DMS 273 treated with DMSO at 0.1 percent for 48 hours (cell line): Measurements from ENCODE around the gene C5orf63.
"Not testable (repeated sequence)": the region's sequence is repeated elsewhere in the genome, so short reads cannot be mapped to it uniquely, and the experiment has no call there.

ENCODE experiments used
- DNase-seq: peaks from one replicate; lab custom pipeline; 2025; lab: John Stamatoyannopoulos, UW

C5orf63 gene

DNA sequence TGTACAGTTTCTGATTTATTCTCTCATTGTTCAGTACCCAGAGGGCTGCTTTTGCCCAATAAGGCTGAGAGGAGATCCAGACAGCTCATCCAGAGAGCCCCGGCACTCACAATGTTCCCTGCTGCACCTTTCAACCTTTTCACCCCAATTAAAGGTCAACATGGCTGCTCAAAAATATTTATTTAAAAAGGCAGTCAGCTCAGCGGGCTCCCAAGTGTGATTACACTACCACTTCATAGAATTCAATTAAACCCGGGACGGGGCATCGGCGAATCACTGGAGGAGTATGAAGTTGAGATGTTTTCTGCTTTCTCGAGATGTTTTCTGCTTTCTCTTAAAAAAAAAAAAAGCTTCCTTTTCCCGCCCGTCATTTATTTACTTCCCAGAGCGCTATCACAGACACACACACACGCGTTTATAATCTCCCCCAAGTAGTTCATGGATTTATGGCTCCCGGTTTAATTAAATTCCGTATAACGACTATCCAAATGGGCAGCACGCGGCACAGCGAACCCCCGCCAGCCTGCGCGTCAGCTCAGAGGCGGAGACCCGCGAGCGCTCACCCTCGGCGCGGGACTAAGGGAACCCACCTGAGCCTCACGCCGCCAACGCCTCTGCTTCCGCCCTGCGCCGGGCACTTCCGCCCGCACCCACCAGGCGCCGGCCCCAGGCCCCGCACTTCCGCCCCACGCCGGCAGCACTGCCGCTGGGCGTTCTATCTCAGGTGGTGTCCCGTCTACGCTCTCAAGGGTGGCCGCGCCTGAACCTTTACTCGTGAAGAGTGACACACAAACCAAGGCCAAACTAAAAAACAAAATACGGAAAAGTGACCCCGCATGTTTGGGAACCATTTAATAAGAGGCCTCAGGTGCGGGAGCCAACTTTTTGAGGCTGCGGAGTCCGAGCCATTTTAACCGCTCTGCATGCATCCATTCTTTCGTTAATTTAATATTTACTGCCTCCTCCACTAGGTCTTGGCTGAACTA, at the start of gene C5orf63:
TSS of gene C5orf63 (minus strand) at position 642 of the 986 bp plus-strand sequence. CDS start 14,507 bp downstream, outside the sequence.
- DNase-seq, result no peak

DNA sequence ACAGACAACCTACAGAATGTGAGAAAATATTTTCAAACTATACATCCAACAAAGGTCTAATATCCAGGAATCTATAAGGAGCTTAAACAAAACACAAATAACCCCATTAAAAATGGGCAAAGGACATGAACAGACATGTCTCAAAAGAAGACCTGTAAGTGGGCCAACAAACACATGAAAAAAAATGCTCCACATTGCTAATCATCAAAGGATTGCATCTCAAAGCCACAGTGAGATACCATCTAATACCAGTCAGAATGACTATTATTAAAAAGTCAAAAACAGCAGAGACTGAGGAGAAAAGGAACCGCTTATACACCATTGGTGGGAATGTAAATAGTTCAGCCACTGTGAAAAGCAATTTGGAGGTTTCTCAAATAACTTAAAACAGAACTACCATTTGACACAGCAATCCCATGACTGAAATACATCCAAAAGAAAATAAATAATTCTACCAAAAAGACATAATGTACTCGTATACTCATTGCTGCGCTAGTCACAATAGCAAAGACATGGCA, 39.1 kb upstream of the C5orf63 start:
- no peak for DNase-seq

DNA sequence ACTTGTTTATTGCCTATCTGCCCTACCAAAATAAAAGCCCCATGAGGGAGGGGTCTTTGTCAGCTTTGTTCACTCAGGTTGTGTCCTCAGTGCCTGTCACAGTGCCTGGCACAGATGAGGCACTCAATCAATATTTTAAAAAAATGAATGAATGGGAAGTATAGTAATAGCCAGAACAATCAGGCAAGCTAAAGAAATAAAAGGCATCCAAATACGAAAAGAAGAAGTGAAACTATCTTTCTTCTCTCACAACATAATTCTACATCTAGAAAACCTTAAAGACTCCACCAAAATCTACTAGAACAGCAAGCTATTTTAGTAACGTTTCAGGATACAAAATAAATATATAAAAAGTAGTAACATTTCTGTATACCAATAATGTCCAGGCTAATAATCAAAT, 37.8 kb upstream of the C5orf63 start:
- DNase-seq, result no peak

DNA sequence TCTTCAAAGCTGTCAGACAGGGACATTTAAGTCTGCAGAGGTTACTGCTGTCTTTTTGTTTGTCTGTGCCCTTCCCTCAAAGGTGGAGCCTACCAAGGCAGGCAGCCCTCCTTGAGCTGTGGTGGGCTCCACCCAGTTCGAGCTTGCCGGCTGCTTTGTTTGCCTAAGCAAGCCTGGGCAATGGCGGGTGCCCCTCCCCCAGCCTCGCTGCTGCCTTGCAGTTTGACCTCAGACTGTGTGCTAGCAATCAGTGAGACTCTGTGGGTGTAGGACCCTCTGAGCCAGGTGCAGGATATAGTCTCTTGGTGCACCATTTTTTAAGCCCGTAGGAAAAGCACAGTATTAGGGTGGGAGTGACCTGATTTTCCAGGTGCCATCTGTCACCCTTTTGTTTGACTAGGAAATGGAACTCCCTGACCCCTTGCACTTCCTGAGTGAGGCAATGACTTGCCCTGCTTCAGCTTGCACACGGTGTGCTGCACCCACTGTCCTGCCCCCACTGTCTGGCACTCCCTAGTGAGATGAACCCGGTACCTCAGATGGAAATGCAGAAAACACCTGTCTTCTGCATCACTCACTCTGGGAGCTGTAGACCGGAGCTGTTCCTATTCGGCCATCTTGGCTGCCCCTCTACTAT, 35.4 kb upstream of the C5orf63 start:
- DNase-seq, result not testable (repeated sequence)

DNA sequence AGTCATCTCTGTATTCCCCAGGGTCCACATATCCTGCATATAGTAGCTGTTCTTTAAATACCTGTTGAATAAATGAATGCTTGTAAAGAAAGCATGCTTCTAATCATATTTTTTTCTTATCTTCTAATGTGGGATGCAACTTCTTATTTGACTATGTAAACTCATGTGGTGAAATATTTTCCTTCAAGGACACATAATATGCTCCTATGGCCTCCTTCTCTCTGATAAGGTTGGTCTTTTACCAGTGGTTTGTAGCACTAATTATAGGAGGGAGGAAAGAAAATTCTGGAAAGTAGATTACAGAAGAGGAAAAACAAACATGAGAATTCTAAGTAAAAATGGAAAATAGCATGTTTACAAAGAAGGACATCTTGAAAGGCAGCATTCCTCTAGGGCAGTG, 28.6 kb upstream of the C5orf63 start:
- no peak for DNase-seq

DNA sequence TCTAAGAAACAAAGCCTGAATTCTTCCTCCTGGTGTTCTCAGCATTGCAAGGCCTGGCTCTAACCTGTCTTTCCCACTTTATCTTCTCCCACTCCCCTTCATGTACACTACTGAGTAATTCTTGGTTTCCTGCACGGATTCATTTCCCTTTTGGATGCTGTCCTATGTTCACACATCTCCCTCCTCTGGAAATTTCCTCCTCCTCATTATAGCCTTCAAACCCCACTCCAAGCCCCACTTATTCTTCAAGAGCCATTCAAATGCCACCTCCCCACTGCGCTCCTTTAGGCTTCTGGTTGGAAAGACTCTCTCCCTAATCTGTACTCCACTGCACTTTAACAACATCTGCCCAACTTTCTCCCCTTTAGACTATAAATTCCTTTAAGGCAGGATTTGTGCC, 28.2 kb upstream of the C5orf63 start:
- no peak for DNase-seq

DNA sequence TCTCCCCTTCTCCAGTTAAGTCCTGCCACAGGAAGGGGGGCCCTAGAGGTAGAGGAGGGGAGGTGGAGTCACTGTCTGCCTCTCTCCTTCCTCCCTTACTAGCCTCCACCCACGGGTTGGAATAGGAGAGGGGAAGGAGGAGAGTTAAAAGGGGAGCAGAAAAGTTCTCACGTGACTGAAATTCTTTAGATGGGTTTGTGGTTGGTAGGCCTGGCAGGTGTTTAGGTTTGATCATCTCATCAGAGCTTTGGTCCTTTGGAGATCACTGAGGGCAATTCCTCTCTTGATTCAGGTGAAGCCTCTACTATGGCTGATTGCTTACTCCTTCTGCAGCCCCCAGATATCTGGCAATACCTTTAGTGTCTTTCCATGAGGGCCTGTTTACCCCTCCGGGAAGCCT, 24.9 kb upstream of the C5orf63 start:
- no peak for DNase-seq

DNA sequence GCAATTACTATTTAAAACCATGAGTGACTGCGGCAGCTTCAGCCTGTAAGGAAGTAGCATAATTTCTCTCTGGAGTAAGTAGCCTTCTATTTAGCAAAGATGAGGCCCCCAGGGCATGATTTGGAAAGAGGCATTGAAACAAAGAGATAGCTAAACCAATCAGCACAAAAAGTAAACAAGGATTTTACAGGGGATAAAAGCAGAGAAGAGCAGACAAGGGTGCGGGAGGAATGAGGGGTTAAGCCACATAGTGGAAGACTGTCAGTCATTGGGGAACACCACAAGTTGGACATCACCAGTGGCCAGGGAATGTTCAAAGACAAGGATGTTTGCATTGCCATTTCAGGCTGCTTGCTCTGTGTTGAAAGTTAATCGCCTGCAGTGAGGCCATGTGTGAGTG, 24.0 kb upstream of the C5orf63 start:
- no peak for DNase-seq

DNA sequence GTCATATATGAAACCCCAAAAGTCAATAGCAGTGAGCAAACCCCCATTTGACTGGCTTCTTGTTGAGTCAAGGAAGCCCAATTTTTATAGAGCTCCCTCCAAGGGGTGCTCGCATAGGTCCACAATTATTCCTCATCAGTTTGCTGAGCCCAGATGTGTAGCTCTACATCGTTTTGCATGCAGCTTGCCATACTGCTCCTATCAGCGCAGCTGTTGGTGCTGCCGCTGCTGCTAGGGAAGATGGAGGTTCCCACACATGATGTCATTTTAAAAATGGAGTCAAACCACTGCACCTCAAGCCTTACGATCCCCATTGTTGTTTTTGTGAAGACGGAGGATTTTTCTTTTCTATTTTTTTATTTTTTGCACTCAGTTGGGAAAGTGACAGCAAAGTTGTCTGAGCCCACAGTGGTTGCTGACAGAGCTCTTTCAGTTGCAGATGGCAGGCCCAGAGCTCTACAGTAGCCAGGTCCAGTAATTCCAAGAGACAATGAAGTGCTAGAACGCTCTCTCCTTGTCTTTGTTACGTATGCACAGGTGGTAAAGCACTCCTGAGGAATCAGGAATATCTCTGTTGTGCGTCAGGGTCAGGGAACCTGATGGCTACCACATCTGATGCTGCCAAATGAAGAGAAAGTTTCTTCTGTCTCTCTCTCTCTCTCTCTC, 23.2 kb upstream of the C5orf63 start:
- no peak for DNase-seq

DNA sequence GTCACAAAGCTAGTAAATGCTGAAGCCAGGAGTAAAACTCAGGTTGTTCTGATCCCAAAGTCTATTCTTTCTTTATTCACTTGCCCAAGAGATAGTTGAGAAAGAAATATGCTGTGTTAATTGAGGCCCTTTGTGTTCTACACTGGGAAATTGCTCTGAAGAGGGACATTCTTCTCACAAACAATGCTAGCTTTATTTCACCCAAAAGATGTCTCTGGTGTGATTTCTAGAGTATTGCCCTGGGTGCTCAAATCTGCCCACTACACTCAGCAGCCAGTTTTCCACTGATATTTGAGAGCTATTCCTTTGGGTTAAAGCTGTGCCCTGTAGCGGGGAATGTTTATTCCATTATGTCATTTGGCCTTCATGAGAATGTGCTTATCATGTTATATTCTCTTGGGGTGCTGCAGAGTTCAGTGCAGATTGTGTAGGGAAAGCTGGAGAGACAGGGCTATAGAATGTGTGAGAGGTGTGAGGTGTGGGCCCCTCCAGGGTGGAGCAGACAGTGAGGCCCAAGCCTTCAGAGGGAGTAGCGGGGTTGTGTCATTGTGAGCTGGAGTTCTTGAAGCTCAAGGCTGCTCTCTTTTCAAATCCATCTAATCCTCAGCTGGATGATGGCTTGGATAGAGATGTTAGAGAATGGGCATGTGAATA, 21.0 kb upstream of the C5orf63 start:
- no peak for DNase-seq

DNA sequence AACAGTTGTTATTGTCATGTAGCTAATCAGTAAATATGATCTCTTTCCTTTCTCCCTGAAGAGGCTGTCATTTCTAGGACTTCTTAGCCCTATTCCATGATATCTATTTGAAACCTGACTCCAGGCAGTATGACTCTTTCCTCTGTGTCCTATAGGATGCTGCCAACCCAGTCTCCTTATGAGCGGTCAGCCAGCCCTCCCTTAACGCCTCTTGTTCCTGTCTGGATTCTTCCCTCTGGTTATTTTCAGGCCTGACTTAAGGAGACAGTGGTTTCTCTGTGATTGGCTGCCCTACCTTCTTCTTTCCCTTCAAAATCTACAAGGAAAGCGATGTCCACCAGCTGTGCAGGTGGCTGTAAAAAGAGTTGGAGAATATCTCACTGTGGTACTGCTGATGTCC, 19.4 kb upstream of the C5orf63 start:
- no peak for DNase-seq

DNA sequence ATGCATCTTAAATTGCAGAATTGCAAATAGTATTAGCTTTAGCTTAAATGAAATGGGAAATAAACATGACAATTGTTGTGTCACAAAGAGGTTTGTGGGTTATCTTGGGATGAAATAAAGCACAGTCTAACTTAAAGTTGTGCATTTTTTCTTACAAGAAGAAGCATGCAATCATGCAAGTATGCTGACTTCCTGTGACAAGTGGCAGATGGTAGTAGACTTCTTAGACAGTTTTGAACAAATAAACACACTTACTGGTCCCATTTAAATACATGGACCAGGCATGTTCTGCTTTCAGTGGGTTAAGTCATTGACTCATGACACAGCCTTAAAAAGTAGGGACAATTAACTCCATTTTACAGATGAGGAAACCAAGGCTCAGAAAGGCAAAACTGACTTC, 15.9 kb upstream of the C5orf63 start:
- DNase-seq, result no peak

DNA sequence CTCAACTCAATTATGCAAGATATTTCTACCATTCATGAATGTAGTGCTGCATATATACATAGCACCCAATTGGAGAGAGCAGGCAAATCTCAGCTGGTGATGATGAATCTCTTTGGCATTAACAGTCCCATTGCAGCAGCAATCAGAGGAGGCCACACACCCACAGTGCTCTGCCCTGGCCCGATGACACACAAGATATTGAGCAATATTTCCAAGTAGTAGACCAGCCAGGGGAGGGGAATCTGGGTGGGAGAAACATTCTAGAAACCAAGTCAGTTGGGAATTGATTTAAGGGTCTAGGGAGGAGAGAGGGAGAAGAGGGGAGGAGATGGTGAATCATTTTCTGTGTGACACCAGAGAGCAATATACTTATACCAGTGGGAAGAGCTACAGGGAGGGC, 14.9 kb upstream of the C5orf63 start:
- DNase-seq, result no peak

DNA sequence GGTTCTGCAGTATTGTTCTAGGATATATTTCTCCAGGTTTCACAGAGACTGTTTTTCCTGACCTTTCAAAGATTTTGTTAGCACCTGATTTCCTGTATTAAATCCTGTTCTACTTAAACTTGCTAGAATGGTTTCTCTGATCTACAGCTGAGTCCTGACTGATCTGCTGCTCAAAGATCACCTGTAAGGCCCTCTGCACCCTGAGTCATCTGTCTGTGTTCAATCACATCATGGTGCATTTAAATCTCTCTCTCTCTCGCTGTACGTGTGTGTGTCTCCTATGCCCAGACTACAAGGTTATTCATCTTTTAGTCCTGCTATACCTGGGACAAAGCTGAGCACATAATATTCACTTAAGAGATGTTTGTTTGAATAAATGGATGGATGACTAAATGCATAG, 13.3 kb upstream of the C5orf63 start:
- DNase-seq, result no peak

DNA sequence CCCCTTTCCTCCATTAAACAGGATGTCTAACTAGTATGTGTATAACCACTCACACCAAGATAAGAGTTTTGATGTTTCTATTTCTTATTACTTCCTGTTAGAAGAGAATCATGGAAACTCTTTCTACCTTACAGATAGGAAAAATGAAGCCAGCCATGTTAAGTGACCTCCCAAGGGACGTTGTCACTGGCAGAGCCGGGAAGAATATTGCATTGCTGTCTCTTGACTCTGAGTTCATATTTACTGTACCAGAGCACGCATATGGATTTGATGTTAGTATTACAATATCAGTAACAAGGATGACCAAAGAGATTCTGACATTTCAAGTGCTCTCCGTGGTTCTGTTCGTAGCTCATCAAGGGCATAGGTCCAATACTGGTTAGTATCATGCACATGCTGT, 12.5 kb upstream of the C5orf63 start:
- DNase-seq, result no peak

DNA sequence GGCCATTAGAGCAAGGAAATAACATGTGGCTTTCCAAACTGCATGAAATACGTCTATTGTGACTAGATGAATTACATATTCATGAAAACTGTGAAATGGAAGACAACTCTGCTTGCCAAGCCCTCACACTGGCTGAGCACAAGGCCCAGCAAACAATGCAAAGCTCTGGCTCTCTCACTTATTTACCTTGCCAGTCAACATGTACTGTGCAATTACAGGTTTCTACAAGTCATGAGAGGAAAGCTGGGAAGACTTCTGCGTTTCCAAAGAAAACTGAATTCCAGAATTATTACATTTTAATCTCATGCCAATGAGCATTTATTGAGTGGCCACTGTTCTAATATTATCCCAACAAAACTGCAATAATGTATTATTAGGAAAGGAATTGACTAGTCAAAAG, 12.1 kb upstream of the C5orf63 start:
- DNase-seq, result no peak

DNA sequence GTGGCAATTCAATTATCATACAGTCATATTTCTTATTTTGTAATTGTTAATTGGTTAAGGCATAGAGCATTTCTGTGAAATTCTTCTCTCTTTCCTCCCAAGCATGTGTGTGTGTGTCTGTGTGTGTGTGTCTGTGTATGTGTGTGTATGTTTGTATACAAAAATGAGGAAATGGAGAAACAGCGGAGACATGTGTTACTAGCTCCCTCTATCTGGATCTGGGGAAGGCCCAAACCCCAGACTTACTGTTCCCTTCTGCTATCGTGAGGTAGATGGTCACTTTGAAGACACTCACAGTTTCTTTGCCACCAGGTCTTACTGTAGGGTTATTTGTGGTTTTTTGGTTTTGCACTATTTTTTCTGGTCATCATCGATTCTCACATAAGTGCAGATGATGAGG, 11.4 kb upstream of the C5orf63 start:
- no peak for DNase-seq

DNA sequence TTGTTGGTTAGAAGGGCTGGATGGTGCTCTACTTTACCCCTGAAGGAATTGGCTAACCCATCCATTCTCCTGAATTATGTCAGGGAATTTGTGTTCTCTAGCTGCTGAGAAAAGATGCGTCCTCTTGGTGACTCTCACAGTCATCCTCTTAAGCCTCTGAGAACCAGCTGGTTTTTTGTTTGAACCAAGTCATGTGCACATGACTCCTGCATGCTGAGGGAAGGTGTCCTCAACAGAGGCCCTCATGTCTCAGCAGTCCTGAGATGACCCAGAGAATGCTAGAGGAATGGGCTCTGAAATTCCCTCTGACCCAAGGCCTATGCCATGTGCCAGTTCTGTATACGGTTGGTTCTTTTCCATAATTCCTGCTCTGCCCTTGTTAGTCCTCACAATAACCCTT, 10.4 kb upstream of the C5orf63 start:
- no peak for DNase-seq

DNA sequence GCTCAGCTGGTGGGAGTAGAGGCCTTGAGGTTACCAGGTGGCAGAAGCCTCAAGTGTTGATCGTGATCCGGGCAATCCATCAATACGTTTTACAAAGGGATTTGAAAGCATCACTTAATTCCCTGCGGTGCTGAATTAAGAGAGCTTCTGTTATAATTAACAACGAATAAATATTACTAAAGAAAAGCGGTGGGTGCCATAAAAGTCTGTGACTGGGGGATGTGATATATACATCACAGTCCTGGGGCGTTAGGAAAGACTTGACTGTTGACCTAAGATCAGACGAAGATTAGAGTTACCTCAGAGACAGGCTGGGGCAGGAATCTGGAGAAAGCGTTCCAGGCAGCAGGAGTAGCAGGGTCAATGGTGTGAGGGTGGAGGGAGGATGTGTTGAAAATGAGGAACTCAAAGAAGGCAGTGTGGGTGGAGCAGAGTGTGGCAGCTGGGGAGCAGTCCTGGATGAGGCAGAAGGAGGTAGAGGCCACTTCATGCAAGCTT, 6.7 kb upstream of the C5orf63 start:
- no peak for DNase-seq

DNA sequence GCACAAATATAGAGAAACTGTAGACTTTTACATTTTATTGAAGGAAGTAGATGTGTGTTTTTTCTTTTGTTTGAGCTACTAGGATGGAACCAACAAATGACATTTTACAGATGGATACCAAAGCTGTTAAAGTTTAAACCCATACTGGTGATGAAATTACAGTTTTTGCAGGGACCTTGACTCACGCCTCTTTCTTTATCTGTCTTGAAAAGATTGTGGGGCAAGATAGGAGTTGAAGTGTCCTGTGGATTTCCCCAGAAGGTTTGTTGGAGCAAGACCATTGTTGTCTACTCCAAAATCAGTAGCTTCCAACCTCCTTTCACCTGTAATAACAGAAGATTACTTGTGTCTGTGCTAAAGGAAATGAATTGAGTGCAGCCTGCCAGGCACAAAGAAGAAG, 4.1 kb upstream of the C5orf63 start:
- no peak for DNase-seq

DNA sequence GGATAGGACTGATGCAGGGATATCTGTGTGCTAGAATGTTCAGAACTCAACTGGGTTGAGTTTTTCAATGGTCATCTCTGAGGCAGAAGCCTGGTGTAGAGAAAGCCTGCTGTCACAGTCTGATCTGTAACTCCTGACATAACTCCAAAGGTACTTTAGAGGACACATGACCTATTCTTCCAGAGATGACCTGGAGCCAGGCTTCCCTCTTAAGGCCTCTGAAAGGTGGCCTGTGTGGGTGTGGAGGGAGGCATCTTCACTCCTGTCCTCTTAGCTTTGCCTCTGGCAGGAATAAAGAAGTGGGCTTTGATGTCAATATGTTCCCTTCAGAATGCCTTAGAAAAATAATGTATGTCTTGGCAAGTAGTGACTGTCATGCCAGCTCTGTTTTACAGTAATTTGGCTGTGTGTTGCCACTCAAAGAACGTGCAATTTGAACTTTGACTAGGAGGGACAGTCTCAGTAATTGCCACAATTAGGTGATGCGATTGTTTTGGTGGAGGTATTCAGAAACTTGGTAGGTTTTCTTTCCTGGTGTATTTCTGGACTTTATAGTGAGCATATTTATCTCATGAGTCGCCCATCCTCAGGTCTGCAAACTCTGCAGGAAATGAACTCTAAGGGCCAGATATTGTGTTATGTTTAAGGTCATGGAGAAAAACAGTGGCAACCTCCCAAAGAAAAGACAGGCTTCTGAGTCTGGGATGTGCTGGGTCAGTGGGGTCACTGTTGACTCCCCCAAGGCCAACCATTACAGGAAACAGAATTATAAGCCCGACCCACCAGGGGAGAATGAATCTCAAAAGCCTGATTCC, 3.2 kb upstream of the C5orf63 start:
- no peak for DNase-seq
